Chondrocyte (in vitro differentiated cells): ENCODE data around the gene LASP1. TPM values are rescaled to one million over a fixed set of nuclear protein-coding genes. Genes with fewer than 3 reads are reported as not detected.

ENCODE experiments used
- DNase-seq: peaks from one replicate; pipeline ENCODE4 v3.0.0; 2021; ENCODE audit warnings: mixed read lengths, low spot score
- H3K27ac Mint-ChIP-seq: one replicate; pipeline ENCODE4 v1.8.0; 2021; ENCODE audit warnings: mild to moderate bottlenecking, moderate library complexity, mixed read lengths; ENCODE audit not compliant: unreplicated experiment
- H3K27me3 Mint-ChIP-seq: 2 replicates; pipeline ENCODE4 v1.8.0; 2021; ENCODE audit warnings: low read depth, mixed read lengths
- H3K36me3 Mint-ChIP-seq: 2 replicates; pipeline ENCODE4 v1.8.0; 2021; ENCODE audit warnings: low read depth, mixed read lengths
- H3K4me1 Mint-ChIP-seq: 2 replicates; pipeline ENCODE4 v1.8.0; 2021; ENCODE audit warnings: low read depth, mild to moderate bottlenecking, mixed read lengths
- H3K4me3 Mint-ChIP-seq: one replicate; pipeline ENCODE4 v1.8.0; 2021; ENCODE audit warnings: mild to moderate bottlenecking, moderate library complexity, mixed read lengths; ENCODE audit not compliant: unreplicated experiment
- H3K9me3 Mint-ChIP-seq: 2 replicates; pipeline ENCODE4 v1.8.0; 2021; ENCODE audit warnings: low read depth, mixed read lengths
- CTCF ChIP-seq: fragments of 200-600 bp; sonication (generic); IDR thresholded peaks from 2 replicates; pipeline ENCODE4 v1.5.0; 2021; ENCODE audit warnings: antibody characterized with exemption, mild to moderate bottlenecking, moderate library complexity
- total RNA-seq: library from RNA; stranded (reverse); gene quantifications from 3 replicates; pipeline ENCODE4 v1.2.1, GENCODE V29; 2021

Gene LASP1
- total RNA-seq, 1 donor from 2014 or later = 599 TPM

- H3K4me1 Mint-ChIP-seq = peaks cover 47% of the 10 kb centered on the region
- peak; percentile 79 for TF ChIP-seq CTCF
- peak overlapping the region; percentile 80 for H3K4me3 Mint-ChIP-seq
- H3K27ac Mint-ChIP-seq = peak overlapping the region; percentile 89
- no peaks in the 10 kb centered on the region for H3K27me3 Mint-ChIP-seq
- peaks cover 8% of the 10 kb centered on the region for H3K36me3 Mint-ChIP-seq
- DNase-seq = no peak
- H3K9me3 Mint-ChIP-seq = no peaks in the 10 kb centered on the region
These were observed 2.5 kb upstream of the LASP1 start for GRCh38 chr17:38867179-38867967.

GRCh38 chr17:38867968-38868816 lies 1.7 kb upstream of the LASP1 start:
- no peak for DNase-seq
- Mint-ChIP-seq H3K4me1 (peaks cover 50% of the 10 kb centered on the region), H3K27me3 (no peaks in the 10 kb centered on the region), H3K9me3 (no peaks in the 10 kb centered on the region), H3K36me3 (peaks cover 10% of the 10 kb centered on the region), H3K4me3 (peak overlapping the region; percentile 80), H3K27ac (peak overlapping the region; percentile 89)
- no peak for TF ChIP-seq CTCF

- peak; percentile 64 for TF ChIP-seq CTCF
- Mint-ChIP-seq H3K4me3 (peak overlapping the region; percentile 80), H3K27me3 (no peaks in the 10 kb centered on the region), H3K27ac (peak overlapping the region; percentile 89), H3K9me3 (no peaks in the 10 kb centered on the region), H3K36me3 (peaks cover 10% of the 10 kb centered on the region), H3K4me1 (peaks cover 50% of the 10 kb centered on the region)
- DNase-seq = no peak
These were observed 887 bp upstream of the LASP1 start for GRCh38 chr17:38868817-38869525.

GRCh38 chr17:38870259-38871165 lies 654 bp downstream of the LASP1 start:
- peaks cover 60% of the 10 kb centered on the region for H3K4me1 Mint-ChIP-seq
- H3K27me3 Mint-ChIP-seq = no peaks in the 10 kb centered on the region
- no peak for DNase-seq
- TF ChIP-seq CTCF = no peak
- H3K9me3 Mint-ChIP-seq = no peaks in the 10 kb centered on the region
- peak overlapping the region; percentile 97 for H3K4me3 Mint-ChIP-seq
- peaks cover 10% of the 10 kb centered on the region for H3K36me3 Mint-ChIP-seq
- H3K27ac Mint-ChIP-seq = peak overlapping the region; percentile 96
